Activated naive CD4-positive, alpha-beta T cell treated with anti-CD3 and anti-CD28 coated beads, Interleukin-2, amount 50 U/mL, for 16 hours (primary cell): ENCODE results near the gene SLC35A4.
"Not testable (repeated sequence)": the region's sequence is repeated elsewhere in the genome, so short reads cannot be mapped to it uniquely, and the experiment has no call there.

ENCODE experiments used
- DNase-seq: peaks from one replicate; pipeline ENCODE4 v3.0.0-alpha.2; 2020

Gene SLC35A4

DNA sequence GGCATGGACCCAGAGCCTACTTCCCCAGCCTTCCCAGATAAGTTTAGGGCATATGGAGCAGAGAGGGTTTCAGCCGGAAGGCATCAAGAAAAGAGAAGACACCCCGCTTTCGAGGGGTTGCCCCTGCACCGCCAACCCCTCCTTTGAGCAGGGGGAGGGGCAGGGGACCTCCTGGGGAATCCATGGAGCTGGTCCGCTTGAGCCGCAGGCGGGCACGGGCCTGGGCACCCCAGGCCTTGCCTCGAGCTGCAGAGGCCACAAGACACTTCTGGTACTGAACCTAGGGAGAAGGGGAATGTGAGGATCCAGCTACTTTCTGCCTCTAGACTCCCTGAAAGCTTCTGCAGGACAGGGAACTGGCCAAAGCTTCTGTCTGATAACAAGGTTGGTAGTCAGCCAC is 6.1 kb upstream of the SLC35A4 start:
- no peak for DNase-seq

DNA sequence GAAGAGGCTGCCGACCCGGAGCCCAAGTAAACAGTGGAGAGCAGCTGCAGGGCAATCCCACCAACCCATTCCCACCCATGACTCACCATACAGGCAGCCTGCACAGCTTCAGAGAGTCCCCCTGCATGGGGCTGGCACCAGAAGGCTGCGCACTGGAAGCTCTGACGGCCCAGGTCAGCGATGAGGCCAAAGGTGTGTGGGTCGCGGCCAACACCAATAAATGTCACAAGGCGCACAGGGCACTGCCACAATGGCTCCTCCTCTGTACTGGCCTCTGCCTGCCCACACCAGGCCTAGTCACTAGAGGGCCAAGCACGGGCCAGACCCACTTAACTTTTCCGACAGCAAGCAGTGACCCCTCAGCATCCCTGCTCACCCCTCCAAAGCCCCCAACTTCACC is 4.4 kb upstream of the SLC35A4 start:
- no peak for DNase-seq

DNA sequence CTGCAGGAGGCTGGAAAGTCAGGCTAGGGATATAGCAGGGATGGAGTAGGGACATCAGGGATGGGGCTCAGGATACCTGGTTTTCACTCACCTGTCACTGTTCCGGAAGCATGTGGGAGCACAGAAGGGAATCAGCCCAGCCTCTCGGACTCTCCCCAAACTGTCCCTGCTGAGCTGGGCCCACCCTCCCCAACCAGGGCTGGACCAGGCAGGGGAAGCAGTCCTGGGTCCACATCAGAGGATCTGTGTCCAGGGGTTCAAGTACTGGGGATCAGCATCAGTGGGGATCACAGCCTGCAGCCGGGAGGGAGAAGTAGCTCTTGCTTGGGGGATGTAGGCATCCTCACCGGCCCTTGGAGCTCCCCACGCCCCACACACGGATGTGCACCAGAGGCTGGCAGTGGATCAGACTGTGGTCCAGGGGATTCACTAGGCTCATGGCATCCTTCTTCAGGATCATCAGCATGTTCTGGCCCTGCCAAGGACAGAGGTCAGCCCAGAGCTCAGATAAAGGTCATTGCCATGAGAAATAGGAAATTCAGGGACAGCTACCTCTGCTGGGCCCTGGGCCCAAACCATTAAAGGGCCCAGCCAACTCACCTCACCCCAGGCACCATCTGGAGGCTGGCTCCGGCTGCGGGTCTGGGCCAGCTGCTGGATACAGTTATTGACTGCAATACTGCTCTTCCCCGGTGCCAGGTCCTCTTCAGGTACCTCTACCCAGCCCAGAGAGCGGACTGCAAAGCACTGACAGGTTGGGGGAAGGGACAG is 2.7 kb upstream of the SLC35A4 start:
- no peak for DNase-seq

DNA sequence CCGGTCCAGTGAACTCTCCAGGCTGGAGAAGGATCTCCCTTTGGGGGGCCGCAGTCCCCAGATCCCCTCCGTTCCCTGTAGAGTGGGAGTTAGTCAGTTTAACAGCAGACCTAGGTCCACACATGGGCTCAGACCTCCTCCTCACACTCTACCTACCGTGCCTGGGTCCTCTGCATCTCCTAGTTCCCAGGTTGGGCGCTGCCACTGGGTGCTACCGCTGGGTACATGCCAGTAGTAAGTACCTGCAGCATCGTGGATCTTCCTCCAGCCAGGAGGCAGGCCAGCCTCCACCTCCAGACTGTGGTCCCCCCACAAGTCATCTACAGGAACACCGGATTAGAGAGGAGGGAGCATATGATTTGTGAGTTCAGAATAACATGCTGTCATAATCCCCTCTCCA is 1.0 kb upstream of the SLC35A4 start:
- no peak for DNase-seq

DNA sequence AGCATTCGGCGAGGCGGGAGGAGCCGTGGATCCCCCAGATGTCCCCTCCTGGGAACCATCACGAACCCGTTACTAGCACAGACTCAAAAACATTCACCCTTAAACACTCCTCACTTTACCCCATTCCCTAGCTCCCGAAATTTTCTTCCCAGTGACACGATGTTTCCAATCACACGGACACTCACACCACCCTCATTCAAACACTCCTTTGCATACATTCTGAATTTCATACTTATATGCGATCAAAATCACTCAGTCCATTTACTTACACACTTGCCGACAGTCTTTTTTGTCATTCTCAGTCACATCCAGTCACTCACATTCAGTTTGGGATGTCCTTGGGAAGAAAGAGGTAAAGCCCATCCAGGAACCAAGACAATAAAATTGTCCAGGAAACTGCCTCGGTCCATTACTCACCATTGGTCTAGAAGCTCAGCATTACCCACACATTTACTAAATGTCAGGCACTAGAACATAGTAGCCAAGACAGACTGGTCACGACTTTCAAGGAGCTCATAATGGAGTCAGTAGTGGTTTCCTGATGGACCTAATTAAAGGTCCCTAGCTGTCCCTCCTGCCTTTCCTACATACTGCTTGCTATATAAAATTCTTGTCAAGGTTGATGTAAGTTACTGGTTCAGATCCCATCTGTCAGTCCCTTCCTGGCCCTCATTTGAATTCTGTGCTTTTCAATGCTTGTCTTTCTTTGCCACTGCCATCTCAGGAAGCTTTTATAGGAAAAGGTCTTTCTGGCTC is 574 bp downstream of the SLC35A4 start:
- DNase-seq = no peak

DNA sequence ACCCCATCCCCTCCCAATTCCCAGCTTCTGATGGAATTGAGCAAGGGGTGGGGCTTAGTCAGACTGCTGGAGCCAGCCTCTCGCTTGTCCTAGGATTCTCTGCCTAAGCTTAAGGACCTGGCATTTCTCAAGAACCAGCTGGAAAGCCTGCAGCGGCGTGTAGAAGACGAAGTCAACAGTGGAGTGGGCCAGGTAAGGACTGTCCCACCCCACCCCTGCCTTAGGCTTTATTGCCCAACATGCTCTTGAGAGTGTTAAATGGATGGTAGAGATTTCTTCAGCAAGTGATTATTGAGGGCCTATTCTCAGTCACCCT is 1.1 kb downstream of the SLC35A4 start:
- DNase-seq = no peak

DNA sequence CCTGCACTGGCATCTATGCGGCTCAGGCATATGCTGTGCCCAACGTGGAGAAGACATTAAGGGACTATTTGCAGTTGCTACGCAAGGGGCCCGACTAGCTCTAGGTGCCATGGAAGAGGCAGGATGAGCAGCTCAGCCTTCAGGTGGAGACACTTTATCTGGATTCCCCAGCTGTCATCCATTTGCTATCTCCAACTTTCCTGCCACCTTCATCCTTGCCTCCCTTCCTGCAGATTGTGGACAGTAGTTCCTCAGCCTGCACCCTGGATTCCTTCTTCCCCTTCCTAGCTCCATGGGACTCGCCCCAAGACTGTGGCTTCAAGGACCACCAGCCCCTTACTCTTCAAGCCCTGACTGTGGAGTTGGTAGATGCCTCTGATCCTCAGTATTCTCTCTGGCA is 2.0 kb downstream of the SLC35A4 start:
- no peak for DNase-seq

DNA sequence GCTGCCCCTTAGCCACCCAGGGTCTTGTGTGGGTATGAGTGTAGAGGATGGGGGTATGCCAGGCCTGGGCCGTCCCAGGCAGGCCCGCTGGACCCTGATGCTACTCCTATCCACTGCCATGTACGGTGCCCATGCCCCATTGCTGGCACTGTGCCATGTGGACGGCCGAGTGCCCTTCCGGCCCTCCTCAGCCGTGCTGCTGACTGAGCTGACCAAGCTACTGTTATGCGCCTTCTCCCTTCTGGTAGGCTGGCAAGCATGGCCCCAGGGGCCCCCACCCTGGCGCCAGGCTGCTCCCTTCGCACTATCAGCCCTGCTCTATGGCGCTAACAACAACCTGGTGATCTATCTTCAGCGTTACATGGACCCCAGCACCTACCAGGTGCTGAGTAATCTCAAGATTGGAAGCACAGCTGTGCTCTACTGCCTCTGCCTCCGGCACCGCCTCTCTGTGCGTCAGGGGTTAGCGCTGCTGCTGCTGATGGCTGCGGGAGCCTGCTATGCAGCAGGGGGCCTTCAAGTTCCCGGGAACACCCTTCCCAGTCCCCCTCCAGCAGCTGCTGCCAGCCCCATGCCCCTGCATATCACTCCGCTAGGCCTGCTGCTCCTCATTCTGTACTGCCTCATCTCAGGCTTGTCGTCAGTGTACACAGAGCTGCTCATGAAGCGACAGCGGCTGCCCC is 2.6 kb downstream of the SLC35A4 start:
- DNase-seq = no peak

DNA sequence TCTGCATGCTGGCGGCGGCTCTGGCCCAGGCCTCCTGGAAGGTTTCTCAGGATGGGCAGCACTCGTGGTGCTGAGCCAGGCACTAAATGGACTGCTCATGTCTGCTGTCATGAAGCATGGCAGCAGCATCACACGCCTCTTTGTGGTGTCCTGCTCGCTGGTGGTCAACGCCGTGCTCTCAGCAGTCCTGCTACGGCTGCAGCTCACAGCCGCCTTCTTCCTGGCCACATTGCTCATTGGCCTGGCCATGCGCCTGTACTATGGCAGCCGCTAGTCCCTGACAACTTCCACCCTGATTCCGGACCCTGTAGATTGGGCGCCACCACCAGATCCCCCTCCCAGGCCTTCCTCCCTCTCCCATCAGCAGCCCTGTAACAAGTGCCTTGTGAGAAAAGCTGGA is 3.2 kb downstream of the SLC35A4 start:
- DNase-seq = no peak

DNA sequence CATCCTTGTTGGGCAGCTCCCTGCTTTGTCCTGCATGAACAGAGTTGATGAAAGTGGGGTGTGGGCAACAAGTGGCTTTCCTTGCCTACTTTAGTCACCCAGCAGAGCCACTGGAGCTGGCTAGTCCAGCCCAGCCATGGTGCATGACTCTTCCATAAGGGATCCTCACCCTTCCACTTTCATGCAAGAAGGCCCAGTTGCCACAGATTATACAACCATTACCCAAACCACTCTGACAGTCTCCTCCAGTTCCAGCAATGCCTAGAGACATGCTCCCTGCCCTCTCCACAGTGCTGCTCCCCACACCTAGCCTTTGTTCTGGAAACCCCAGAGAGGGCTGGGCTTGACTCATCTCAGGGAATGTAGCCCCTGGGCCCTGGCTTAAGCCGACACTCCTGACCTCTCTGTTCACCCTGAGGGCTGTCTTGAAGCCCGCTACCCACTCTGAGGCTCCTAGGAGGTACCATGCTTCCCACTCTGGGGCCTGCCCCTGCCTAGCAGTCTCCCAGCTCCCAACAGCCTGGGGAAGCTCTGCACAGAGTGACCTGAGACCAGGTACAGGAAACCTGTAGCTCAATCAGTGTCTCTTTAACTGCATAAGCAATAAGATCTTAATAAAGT is 3.9 kb downstream of the SLC35A4 start:
- no peak for DNase-seq

DNA sequence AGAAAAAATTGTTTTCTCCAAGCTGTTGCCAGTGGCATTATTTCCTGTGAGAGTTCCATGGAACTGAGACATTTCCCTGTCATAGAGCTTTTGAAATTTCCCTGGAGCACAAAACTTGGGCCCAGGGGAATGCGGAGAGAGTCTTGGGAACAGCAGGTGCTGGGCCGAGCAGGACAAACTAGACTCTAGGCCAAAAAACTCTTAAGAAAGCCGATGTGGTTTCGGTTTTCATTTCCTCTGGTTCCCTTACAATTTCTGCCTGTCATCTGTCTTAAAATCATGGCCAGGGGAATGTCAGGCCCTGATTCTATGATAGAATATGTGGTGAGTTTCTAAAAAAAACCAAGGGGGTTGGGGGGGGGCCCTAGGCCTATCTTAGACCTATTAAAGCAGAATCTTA is 4.6 kb downstream of the SLC35A4 start:
- no peak for DNase-seq

DNA sequence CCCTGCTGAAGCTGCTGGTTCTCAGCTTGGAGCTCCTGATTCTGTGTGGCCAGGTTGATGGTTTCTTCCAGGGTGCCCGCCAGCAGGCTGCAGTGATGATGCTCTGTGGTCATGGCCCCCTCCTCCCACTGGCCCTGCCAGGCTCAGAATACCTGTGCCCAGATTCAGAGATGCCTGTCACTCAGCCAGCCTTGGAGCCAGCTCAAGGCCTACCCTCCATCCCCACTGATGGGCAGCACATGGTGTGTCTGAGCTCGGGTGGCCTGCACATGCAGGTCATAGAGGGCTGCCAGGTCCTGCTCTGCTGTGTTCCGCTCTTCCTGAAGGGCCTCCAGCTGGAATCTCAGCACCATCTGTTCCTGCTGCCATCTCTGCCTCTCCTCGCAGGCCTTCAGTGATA is 5.4 kb downstream of the SLC35A4 start:
- DNase-seq = no peak

DNA sequence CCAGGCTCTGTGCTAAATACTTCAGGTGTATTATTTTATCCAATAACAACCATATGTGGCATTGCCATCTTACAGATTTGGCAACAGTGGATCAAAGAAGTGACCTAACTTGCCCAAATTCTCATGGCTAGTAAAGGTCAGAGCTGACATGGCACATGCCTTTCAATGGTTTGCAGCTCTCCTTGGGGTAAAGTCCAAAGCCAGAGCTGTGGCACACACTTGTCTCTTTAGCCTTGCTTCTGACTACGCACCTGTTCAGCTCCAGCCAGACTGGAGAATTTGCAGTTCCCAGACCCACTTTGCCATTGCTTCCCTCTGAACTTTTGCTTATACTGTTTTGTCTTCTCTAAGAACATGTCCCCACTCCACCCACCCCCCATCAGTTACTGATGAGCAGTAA is 5.9 kb downstream of the SLC35A4 start:
- no peak for DNase-seq

DNA sequence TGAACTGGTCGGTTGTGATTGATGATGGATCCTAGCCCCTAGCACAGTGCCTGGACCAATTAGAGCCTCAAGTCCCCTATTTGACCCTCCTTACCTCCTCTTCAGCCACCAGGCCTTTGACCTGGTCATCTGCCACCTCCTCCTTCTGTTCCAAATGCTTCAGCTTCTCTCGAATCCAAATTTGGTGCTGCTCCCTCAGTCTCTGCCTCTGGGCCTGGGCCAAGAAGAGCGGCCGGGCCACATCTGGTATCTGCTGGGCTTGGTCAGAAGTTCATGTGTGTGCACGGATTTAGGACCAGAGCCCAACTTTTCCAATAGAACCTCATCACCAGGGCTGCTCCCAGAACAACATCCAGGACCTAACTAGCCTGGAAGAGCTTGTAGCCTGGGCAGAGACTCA is 6.5 kb downstream of the SLC35A4 start:
- DNase-seq = no peak

DNA sequence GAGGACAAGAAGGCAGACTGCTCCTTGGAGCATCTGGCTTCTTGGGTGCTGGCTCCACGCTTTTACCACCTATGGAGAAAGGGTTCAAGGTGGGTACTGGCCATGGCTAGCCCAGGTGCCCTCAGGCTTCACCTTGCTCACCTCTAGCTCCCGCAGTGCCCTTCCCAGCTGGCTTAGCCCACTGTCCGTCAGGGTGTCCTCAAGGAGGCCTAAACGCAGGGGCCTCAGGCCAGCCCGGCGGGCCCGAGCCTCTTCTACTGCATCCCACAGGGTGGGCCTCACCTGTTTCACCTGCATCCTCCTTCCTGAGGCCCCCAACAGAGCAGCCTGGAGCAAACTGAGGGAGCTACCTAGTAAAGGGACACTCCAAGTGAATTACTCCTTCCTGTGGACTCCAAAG is 9.1 kb downstream of the SLC35A4 start:
- DNase-seq = no peak

DNA sequence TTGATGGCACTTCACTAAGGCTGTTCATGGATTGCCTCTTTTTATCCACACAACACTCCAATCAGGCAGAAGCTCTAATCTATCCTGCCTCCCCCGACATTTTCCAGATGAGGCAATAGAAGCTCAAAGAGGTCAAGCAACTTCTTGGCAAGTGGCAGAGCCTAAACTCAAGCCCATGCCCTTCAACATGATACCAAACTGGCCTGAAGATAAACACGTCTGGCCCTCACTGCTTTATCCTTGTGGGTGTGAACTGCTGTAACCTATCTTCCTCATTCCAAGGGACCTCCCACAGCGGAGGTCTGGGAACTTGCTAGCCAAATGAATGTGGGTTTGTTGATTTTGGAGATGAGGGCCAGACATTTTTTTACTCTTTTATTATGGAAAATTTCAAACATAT is 9.5 kb downstream of the SLC35A4 start:
- no peak for DNase-seq

DNA sequence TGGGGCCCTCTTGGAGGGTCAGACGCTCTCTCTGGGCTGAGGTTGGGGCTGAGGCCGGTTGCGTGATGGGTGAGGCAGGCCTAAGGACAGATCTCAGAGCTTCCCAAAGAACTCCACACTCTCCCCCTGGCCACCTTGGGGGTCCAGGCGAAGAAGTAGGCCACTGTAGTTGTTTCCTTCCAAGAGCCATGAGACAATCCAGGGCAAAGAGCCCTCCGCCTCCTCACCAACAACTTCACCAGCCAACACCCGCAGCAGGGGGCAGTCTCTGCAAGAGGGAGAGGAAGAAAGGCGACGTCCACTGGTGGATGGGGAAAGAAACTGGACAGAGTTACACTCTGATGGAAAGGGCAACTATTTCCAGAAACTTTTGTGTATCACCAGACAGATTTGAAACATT is 10.7 kb downstream of the SLC35A4 start:
- DNase-seq = no peak

DNA sequence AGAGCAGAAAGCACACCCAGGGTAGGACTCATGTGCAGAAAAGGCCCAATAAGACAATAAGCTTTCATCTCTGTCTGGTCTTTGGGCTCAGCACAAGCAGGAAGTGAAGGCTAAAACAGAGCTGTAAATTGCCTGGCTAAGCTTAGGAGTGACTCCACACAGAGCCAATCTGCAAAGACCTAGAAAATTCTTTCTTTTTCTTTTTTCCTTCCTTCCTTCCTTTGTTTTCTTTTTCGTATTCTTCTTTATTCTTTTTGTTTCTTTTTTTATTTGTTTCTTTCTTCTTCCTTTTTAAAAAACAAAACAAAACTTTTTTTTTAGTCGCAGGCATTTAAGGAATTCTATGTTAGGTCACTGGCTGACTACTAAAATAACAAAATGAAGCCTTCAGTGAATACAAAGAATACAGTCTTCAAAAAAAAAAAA is 12.2 kb downstream of the SLC35A4 start:
- DNase-seq = no peak

DNA sequence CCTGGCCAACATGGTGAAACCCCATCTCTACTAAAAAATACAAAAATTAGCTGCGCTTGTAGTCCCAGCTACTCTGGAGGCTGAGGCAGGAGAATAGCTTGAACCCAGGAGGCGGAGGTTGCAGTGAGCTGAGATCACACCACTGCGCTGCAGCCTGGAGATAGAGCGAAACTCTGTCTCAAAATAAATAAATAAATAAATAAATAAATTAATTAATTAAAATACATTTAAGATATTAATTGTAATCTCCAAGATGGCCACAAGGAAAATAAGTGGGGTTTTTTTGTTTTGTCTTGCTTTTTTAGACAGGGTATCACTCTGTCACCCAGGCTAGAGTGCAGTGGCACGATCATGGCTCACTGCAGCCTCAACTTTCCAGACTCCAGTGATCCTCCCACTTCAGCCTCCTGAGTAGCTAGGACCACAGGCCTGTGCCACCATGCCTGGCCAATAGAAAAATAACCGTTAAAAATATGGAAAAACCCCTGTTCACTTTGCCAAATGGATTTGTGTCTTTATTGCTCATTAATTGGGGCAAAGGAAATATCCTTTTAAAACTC is 14.6 kb downstream of the SLC35A4 start:
- not testable (repeated sequence) for DNase-seq

DNA sequence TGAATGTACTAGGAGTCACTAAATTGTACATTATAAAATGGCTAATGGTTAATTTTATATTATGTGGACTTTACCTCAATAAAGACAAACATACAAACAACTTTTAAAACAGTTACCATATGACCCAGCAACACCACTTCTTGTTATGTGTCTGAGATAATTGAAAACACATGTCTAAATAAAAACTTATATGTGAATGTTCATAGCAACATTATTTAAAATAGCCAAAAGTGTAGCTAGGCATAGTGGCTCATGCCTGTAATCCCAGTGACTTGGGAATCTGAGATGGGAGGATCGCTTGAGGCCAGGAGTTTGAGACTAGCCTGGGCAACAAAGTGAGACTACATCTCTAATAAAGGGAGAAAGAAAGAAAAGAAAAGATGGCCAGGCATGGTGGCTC is 22.9 kb downstream of the SLC35A4 start:
- no peak for DNase-seq

DNA sequence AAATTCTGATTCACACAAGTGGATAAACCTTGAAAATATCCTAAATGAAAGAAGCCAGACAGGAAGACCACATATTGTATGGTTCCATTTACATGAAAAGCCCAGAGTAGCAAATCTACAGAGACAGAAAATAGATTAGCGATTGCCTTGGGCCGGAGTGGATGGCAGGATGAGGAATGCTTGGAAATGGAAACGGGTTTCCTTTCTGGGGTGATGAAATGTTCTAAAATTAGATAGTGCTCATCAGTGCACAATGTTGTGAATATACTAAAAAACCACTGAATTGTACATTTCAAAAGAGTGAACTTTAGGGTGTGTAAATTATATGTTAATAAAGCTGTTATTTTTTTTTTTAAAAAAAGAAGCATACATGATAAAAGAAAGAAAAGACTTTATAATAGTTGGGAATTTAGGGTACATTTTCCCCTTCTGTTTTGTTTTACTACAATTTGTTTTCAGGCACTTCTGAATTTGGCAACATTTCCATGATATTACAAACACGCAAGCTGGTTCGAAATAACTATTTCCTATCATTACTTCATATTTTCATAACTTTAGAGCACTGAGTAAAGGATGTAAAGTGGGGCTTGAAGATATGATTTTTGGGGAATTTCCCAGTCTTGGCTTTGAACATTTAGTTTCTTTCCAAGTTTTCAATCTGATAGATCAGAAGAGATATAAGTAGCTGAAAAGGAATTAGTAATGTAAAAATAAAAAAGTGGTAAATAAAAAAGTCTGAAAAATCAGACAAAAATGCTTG is 23.9 kb downstream of the SLC35A4 start:
- no peak for DNase-seq

DNA sequence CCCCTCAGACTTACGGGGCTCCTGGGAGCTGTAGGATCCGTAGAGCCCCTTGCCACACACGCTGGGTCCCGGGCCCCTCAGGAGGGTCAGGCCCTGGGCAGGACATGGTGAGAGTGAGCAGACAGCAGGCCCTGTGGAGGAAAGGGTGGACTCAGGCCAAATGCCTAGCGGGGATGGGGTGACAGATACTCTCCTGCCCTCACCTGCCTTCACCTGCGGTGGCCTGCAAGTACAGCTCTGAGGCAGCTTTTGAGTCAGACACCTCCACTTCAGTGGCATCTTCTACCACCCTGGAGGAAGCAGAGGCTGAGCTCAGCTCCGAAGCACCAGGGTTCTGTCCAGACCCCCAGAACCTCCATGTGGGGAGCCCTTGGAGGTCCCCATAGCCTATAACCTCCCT is 26.2 kb downstream of the SLC35A4 start:
- DNase-seq = no peak
